Neural cell (in vitro differentiated cells): Measurements from ENCODE around the gene PRPF38B. TPM values are rescaled to one million over a fixed set of nuclear protein-coding genes. Genes with fewer than 3 reads are reported as not detected.

Experiments used
- H2AFZ ChIP-seq: fragments of 200-600, 300-800 bp; sonication (generic), shearing (Covaris generic); 2 replicates; pipeline ENCODE4 v1.6.0; 2014; ENCODE audit warnings: low read depth, mild to moderate bottlenecking, antibody characterized with exemption, low read length, moderate library complexity
- H3F3A ChIP-seq: fragments of 200-600 bp; shearing (Covaris generic); 2 replicates; pipeline ENCODE4 v1.6.1; 2016; ENCODE audit warnings: mild to moderate bottlenecking, moderate library complexity, mixed read lengths, antibody characterized with exemption, low read length; ENCODE audit not compliant: insufficient read depth, poor library complexity, severe bottlenecking
- H3K27ac ChIP-seq: fragments of 200-600, 300-800 bp; sonication (generic), shearing (Covaris generic); 2 replicates; pipeline ENCODE4 v1.5.1; 2014; ENCODE audit warnings: mild to moderate bottlenecking, low read length, moderate library complexity
- H3K27me3 ChIP-seq: fragments of 300-800, 200-600 bp; sonication (generic), shearing (Covaris generic); 2 replicates; pipeline ENCODE4 v1.6.0; 2014; ENCODE audit warnings: mild to moderate bottlenecking, low read depth, low read length, moderate library complexity; ENCODE audit not compliant: insufficient read depth
- H3K36me3 ChIP-seq: fragments of 300-800, 200-600 bp; sonication (generic), shearing (Covaris generic); 2 replicates; pipeline ENCODE4 v1.5.1; 2014; ENCODE audit warnings: mild to moderate bottlenecking, antibody characterized with exemption, low read length, moderate library complexity; ENCODE audit not compliant: insufficient read depth
- H3K4me2 ChIP-seq: fragments of 300-800, 200-600 bp; sonication (generic), shearing (Covaris generic); 2 replicates; pipeline ENCODE4 v1.6.0; 2014; ENCODE audit warnings: mild to moderate bottlenecking, low read length
- H3K4me3 ChIP-seq: fragments of 300-800, 200-600 bp; sonication (generic), shearing (Covaris generic); 2 replicates; pipeline ENCODE4 v1.5.1; 2014; ENCODE audit warnings: mild to moderate bottlenecking, low read length, moderate library complexity
- H3K79me2 ChIP-seq: fragments of 200-600 bp; shearing (Covaris generic); replicated peaks from 2 replicates; pipeline ENCODE4 v1.6.0; 2014; ENCODE audit warnings: mild to moderate bottlenecking, low read length, moderate library complexity; ENCODE audit not compliant: insufficient read depth
- H3K9ac ChIP-seq: fragments of 300-800, 200-600 bp; sonication (generic), shearing (Covaris generic); 2 replicates; pipeline ENCODE4 v1.6.1; 2016; ENCODE audit warnings: mild to moderate bottlenecking, low read length, mixed read lengths
- H3K9me2 ChIP-seq: fragments of 200-600 bp; shearing (Covaris generic); 2 replicates; pipeline ENCODE4 v1.6.1; 2016; ENCODE audit warnings: mild to moderate bottlenecking, low read length, mixed read lengths; ENCODE audit not compliant: insufficient read depth
- H3K9me3 ChIP-seq: fragments of 200-600, 300-800 bp; sonication (generic), shearing (Covaris generic); 2 replicates; pipeline ENCODE4 v1.6.1; 2016; ENCODE audit warnings: mild to moderate bottlenecking, mixed run types, low read length, moderate library complexity, mixed read lengths
- H4K20me1 ChIP-seq: fragments of 200-600 bp; shearing (Covaris generic); 2 replicates; pipeline ENCODE4 v1.6.1; 2016; ENCODE audit warnings: mild to moderate bottlenecking, mixed run types; ENCODE audit not compliant: insufficient read depth
- CTCF ChIP-seq: fragments of 450-650 bp; IDR thresholded peaks from 2 replicates; pipeline ENCODE4 v1.5.1; 2014; ENCODE audit warnings: antibody characterized with exemption, mild to moderate bottlenecking, moderate library complexity; ENCODE audit not compliant: poor library complexity, severe bottlenecking
- EP300 ChIP-seq: fragments of 450-650 bp; conservative IDR thresholded peaks from 2 replicates; pipeline ENCODE4 v1.6.1; 2014; ENCODE audit warnings: antibody characterized with exemption, mild to moderate bottlenecking, moderate library complexity; ENCODE audit not compliant: poor library complexity, severe bottlenecking
- EZH2 ChIP-seq: fragments of 200-600, 300-800 bp; shearing (Covaris generic), sonication (generic); IDR thresholded peaks from 2 replicates; pipeline ENCODE4 v1.6.1; 2014; ENCODE audit warnings: antibody characterized with exemption, low read length, borderline replicate concordance, mild to moderate bottlenecking; ENCODE audit not compliant: insufficient read depth, poor library complexity, severe bottlenecking
- MXI1 ChIP-seq: fragments of 450-650 bp; conservative IDR thresholded peaks from 2 replicates; pipeline ENCODE4 v1.6.1; 2014; ENCODE audit warnings: antibody characterized with exemption, mild to moderate bottlenecking; ENCODE audit not compliant: poor library complexity, severe bottlenecking
- POLR2AphosphoS5 ChIP-seq: IDR thresholded peaks from 2 replicates; pipeline ENCODE4 v1.6.1; 2012
- RAD21 ChIP-seq: fragments of 450-650 bp; conservative IDR thresholded peaks from 2 replicates; pipeline ENCODE4 v1.6.1; 2014; ENCODE audit warnings: antibody characterized with exemption, mild to moderate bottlenecking, moderate library complexity
- REST ChIP-seq: IDR thresholded peaks from 2 replicates; pipeline ENCODE4 v1.6.1; 2012; ENCODE audit warnings: borderline replicate concordance
- SMC3 ChIP-seq: fragments of 450-650 bp; conservative IDR thresholded peaks from 2 replicates; pipeline ENCODE4 v1.6.1; 2014; ENCODE audit warnings: antibody characterized with exemption, mild to moderate bottlenecking, moderate library complexity; ENCODE audit not compliant: poor library complexity
- TAF1 ChIP-seq: IDR thresholded peaks from 2 replicates; pipeline ENCODE4 v1.6.1; 2012; ENCODE audit warnings: low read depth
- polyA plus RNA-seq: library from polyadenylated mRNA; depleted of rRNA; stranded (reverse); fragments of >200 nt; gene quantifications from 2 replicates; pipeline ENCODE4 v1.2.3, GENCODE V29; 2014

The PRPF38B gene
- polyA plus RNA-seq, 1 donor from 2014 or later = 31.9 TPM

GRCh38 chr1:108747898-108748297, 55.8 kb downstream of the PRPF38B start:
- Histone ChIP-seq H4K20me1 (no peaks in the 10 kb centered on the region), H3F3A (no peaks in the 10 kb centered on the region), H3K4me3 (peak overlapping the region; percentile 78), H2AFZ (no peak overlapping the region), H3K9me3 (no peaks in the 10 kb centered on the region), H3K27me3 (no peaks in the 10 kb centered on the region), H3K9ac (no peak overlapping the region), H3K36me3 (no peaks in the 10 kb centered on the region), H3K27ac (no peak overlapping the region), H3K79me2 (peaks cover 12% of the 10 kb centered on the region), H3K9me2 (no peaks in the 10 kb centered on the region), H3K4me2 (no peak overlapping the region)
- TF ChIP-seq REST (no peak), EP300 (no peak), MXI1 (no peak), RAD21 (no peak), EZH2 (no peak), CTCF (no peak), TAF1 (no peak), POLR2AphosphoS5 (no peak), SMC3 (no peak)

GRCh38 chr1:108749081-108749480, 57.0 kb downstream of the PRPF38B start:
- Histone ChIP-seq H3K9ac (no peak overlapping the region), H3K4me2 (no peak overlapping the region), H2AFZ (no peak overlapping the region), H4K20me1 (no peaks in the 10 kb centered on the region), H3K36me3 (no peaks in the 10 kb centered on the region), H3F3A (no peaks in the 10 kb centered on the region), H3K9me3 (no peaks in the 10 kb centered on the region), H3K79me2 (peaks cover 12% of the 10 kb centered on the region), H3K27me3 (no peaks in the 10 kb centered on the region), H3K27ac (no peak overlapping the region), H3K4me3 (no peak overlapping the region), H3K9me2 (no peaks in the 10 kb centered on the region)
- TF ChIP-seq REST (no peak), POLR2AphosphoS5 (no peak), SMC3 (no peak), MXI1 (no peak), CTCF (no peak), TAF1 (no peak), EZH2 (no peak), RAD21 (no peak), EP300 (no peak)
